ENCODE measurements around the gene TSC22D4. TPM values are rescaled to one million over a fixed set of nuclear protein-coding genes. Genes with fewer than 3 reads are reported as not detected.

Gene TSC22D4
- total RNA-seq, 1 donor from 2014 or later: 18.1 TPM

- DNase-seq (ENCODE audit: low spot score): no peak
Measured at GRCh38 chr7:100492738-100493475, 13.9 kb upstream of the TSC22D4 start.

- no peak for DNase-seq (ENCODE audit: low spot score)
Measured at GRCh38 chr7:100491192-100491578, 12.2 kb upstream of the TSC22D4 start.

- no peak for DNase-seq (ENCODE audit: low spot score)
Measured at GRCh38 chr7:100490483-100491191, 11.6 kb upstream of the TSC22D4 start.

GRCh38 chr7:100489824-100490223 is 10.8 kb upstream of the TSC22D4 start:
- DNase-seq (ENCODE audit: low spot score): peak; percentile 99

GRCh38 chr7:100489121-100489520 is 10.1 kb upstream of the TSC22D4 start:
- DNase-seq (ENCODE audit: low spot score): no peak

GRCh38 chr7:100488333-100489095 is 9.5 kb upstream of the TSC22D4 start:
- DNase-seq (ENCODE audit: low spot score): no peak

GRCh38 chr7:100486753-100487446 is 7.9 kb upstream of the TSC22D4 start:
- no peak for DNase-seq (ENCODE audit: low spot score)

GRCh38 chr7:100486111-100486636 is 7.2 kb upstream of the TSC22D4 start:
- no peak for DNase-seq (ENCODE audit: low spot score)

- DNase-seq (ENCODE audit: low spot score): no peak
Measured at GRCh38 chr7:100485471-100485876, 6.5 kb upstream of the TSC22D4 start.

- DNase-seq (ENCODE audit: low spot score): no peak
Measured at GRCh38 chr7:100484673-100485045, 5.6 kb upstream of the TSC22D4 start.

- peak; percentile 85 for DNase-seq (ENCODE audit: low spot score)
Measured at GRCh38 chr7:100483722-100484672, 5.0 kb upstream of the TSC22D4 start, which contains the start of gene NYAP1. NYAP1 (plus strand) TSS chr7:100483927; CDS start chr7:100485312, 1,385 bp downstream.

- peak; percentile 63 for DNase-seq (ENCODE audit: low spot score)
Measured at GRCh38 chr7:100483090-100483721, 4.2 kb upstream of the TSC22D4 start.

GRCh38 chr7:100482728-100483089 is 3.7 kb upstream of the TSC22D4 start:
- DNase-seq (ENCODE audit: low spot score): no peak

GRCh38 chr7:100481466-100481865 is 2.5 kb upstream of the TSC22D4 start:
- DNase-seq (ENCODE audit: low spot score): no peak

GRCh38 chr7:100477871-100478267 is 1.1 kb downstream of the TSC22D4 start:
- no peak for DNase-seq (ENCODE audit: low spot score)

- DNase-seq (ENCODE audit: low spot score): no peak
Measured at GRCh38 chr7:100476903-100477870, 1.8 kb downstream of the TSC22D4 start.

GRCh38 chr7:100476101-100476780 is 2.8 kb downstream of the TSC22D4 start:
- DNase-seq (ENCODE audit: low spot score): peak; percentile 57

GRCh38 chr7:100475549-100475948 is 3.5 kb downstream of the TSC22D4 start:
- DNase-seq (ENCODE audit: low spot score): peak; percentile 89
